Retinal pigment epithelial cell (primary cell): ENCODE results near the gene POU2AF2.
"Not testable (repeated sequence)": the region's sequence is repeated elsewhere in the genome, so short reads cannot be mapped to it uniquely, and the experiment has no call there.

ENCODE experiments used
- DNase-seq: peaks from one replicate; pipeline ENCODE4 v3.0.0-alpha.2; 2010; ENCODE audit warnings: low read depth
- H3K4me3 ChIP-seq: 2 replicates; pipeline ENCODE4 v1.5.1; 2011; ENCODE audit warnings: mild to moderate bottlenecking, low read length, control low read depth, moderate library complexity
- CTCF ChIP-seq: conservative IDR thresholded peaks from 2 replicates; pipeline ENCODE4 v1.5.1; 2011; ENCODE audit warnings: low read depth, low read length, control low read depth, inconsistent platforms

POU2AF2 gene

GRCh38 chr11:111272420-111272819, 26.9 kb downstream of the POU2AF2 start:
- no peak for TF ChIP-seq CTCF
- no peak for DNase-seq
- no peak overlapping the region for H3K4me3 ChIP-seq

GRCh38 chr11:111282562-111283075, 37.1 kb downstream of the POU2AF2 start:
- no peak overlapping the region for H3K4me3 ChIP-seq
- no peak for TF ChIP-seq CTCF
- DNase-seq, result no peak

- no peak for DNase-seq
- H3K4me3 ChIP-seq, result no peak overlapping the region
- TF ChIP-seq CTCF, result no peak
Observed at GRCh38 chr11:111283945-111284481, 38.5 kb downstream of the POU2AF2 start.

GRCh38 chr11:111285189-111286091, 39.9 kb downstream of the POU2AF2 start:
- TF ChIP-seq CTCF, result no peak
- no peak for DNase-seq
- H3K4me3 ChIP-seq, result no peak overlapping the region

- H3K4me3 ChIP-seq, result no peak overlapping the region
- no peak for TF ChIP-seq CTCF
- no peak for DNase-seq
Observed at GRCh38 chr11:111291764-111292163, 46.2 kb downstream of the POU2AF2 start.

- H3K4me3 ChIP-seq, DNase-seq: not testable (repeated sequence)
Observed at GRCh38 chr11:111292408-111292807, 46.9 kb downstream of the POU2AF2 start.

GRCh38 chr11:111296196-111296595, 50.7 kb downstream of the POU2AF2 start:
- DNase-seq, result no peak
- TF ChIP-seq CTCF, result no peak
- H3K4me3 ChIP-seq, result no peak overlapping the region
